HL-60 (cell line): ENCODE measurements around the gene NXNL1.

Experiments used
- DNase-seq, 2 experiments: peaks; one replicate each; pipeline ENCODE4 v3.0.0-alpha.2; 2010 to 2020; ENCODE audit warnings: low read depth in 1 of 2, low spot score in 1 of 2
- H3K27ac ChIP-seq: fragments of 250-450 bp; sonication (Bioruptor Pico); replicated peaks from 2 replicates; pipeline ENCODE4 v1.5.1; 2020; ENCODE audit warnings: mild to moderate bottlenecking, moderate library complexity
- H3K27me3 ChIP-seq: fragments of 250-450 bp; sonication (Bioruptor Pico); 2 replicates; pipeline ENCODE4 v1.5.1; 2021; ENCODE audit warnings: mild to moderate bottlenecking, moderate library complexity; ENCODE audit not compliant: insufficient read depth, poor library complexity, severe bottlenecking
- H3K4me3 ChIP-seq: replicated peaks from 2 replicates; pipeline ENCODE4 v1.5.1; 2011; ENCODE audit warnings: mild to moderate bottlenecking, control low read depth, low read length; ENCODE audit not compliant: insufficient read depth
- GABPA ChIP-seq: IDR thresholded peaks from 2 replicates; pipeline ENCODE4 v1.6.1; 2012; ENCODE audit warnings: low read depth
- POLR2AphosphoS5 ChIP-seq: IDR thresholded peaks from 2 replicates; pipeline ENCODE4 v1.6.1; 2012; ENCODE audit warnings: low read depth
- REST ChIP-seq: IDR thresholded peaks from 2 replicates; pipeline ENCODE4 v1.6.1; 2012; ENCODE audit warnings: low read depth; ENCODE audit not compliant: insufficient replicate concordance
- SPI1 ChIP-seq: IDR thresholded peaks from 2 replicates; pipeline ENCODE4 v1.6.1; 2012; ENCODE audit warnings: low read depth, mild to moderate bottlenecking, borderline replicate concordance
- TF ChIP-seq, protein P1 (sequence below): IDR thresholded peaks from one replicate; pipeline ENCODE4 v1.5.1; 2011; ENCODE audit warnings: low read length, control low read depth, inconsistent platforms; ENCODE audit not compliant: insufficient read depth

The NXNL1 gene

GRCh38 chr19:17482877-17483604, 22.3 kb upstream of the NXNL1 start:
- DNase-seq = no peak
- no peak overlapping the region for H3K4me3 ChIP-seq
- TF ChIP-seq REST (no peak), GABPA (no peak), SPI1 (no peak), POLR2AphosphoS5 (no peak)
- TF ChIP-seq, protein P1, sequence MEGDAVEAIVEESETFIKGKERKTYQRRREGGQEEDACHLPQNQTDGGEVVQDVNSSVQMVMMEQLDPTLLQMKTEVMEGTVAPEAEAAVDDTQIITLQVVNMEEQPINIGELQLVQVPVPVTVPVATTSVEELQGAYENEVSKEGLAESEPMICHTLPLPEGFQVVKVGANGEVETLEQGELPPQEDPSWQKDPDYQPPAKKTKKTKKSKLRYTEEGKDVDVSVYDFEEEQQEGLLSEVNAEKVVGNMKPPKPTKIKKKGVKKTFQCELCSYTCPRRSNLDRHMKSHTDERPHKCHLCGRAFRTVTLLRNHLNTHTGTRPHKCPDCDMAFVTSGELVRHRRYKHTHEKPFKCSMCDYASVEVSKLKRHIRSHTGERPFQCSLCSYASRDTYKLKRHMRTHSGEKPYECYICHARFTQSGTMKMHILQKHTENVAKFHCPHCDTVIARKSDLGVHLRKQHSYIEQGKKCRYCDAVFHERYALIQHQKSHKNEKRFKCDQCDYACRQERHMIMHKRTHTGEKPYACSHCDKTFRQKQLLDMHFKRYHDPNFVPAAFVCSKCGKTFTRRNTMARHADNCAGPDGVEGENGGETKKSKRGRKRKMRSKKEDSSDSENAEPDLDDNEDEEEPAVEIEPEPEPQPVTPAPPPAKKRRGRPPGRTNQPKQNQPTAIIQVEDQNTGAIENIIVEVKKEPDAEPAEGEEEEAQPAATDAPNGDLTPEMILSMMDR = no peak
- no peaks in the 10 kb centered on the region for H3K27me3 ChIP-seq
- no peak overlapping the region for H3K27ac ChIP-seq

DNA sequence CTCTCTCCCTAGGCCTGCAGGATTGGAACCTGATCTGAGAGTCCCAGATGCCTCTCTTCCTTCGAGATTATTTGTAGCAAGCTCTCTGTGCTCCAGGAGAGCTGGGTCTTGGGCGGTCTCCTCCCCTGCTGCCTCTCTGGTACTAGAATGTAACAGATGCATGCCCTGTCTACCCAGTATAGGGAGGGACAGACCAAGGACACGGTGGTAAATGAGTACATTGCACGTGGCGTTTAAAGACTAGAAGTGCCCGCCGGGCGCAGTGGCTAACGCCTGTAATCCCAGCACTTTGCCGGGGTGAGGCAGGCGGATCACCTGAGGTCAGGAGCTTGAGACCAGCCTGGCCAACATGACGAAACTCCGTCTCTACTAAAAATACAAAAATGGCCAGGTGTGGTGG, 21.3 kb upstream of the NXNL1 start:
- Histone ChIP-seq H3K4me3 (no peak overlapping the region), H3K27ac (no peak overlapping the region), H3K27me3 (no peaks in the 10 kb centered on the region)
- no peak for DNase-seq
- TF ChIP-seq POLR2AphosphoS5 (no peak), GABPA (no peak), SPI1 (no peak), REST (no peak)
- TF ChIP-seq, protein P1 = no peak

GRCh38 chr19:17479325-17479791, 18.6 kb upstream of the NXNL1 start:
- peak in 1 of 2 experiments; percentile 17 for DNase-seq
- TF ChIP-seq GABPA = no peak
- no peak for TF ChIP-seq SPI1
- no peak for TF ChIP-seq POLR2AphosphoS5
- TF ChIP-seq, protein P1 = no peak
- Histone ChIP-seq H3K27ac (no peak overlapping the region), H3K4me3 (no peak overlapping the region), H3K27me3 (no peaks in the 10 kb centered on the region)
